Anterior cingulate cortex (tissue), 58 donors: ENCODE results near the gene PHPT1.
"Not testable (repeated sequence)": the region's sequence is repeated elsewhere in the genome, so short reads cannot be mapped to it uniquely, and the experiment has no call there.

Source experiments
- DNase-seq, 58 donors: peaks; one replicate each; lab custom pipeline; 2025; lab: John Stamatoyannopoulos, UW

The PHPT1 gene

DNA sequence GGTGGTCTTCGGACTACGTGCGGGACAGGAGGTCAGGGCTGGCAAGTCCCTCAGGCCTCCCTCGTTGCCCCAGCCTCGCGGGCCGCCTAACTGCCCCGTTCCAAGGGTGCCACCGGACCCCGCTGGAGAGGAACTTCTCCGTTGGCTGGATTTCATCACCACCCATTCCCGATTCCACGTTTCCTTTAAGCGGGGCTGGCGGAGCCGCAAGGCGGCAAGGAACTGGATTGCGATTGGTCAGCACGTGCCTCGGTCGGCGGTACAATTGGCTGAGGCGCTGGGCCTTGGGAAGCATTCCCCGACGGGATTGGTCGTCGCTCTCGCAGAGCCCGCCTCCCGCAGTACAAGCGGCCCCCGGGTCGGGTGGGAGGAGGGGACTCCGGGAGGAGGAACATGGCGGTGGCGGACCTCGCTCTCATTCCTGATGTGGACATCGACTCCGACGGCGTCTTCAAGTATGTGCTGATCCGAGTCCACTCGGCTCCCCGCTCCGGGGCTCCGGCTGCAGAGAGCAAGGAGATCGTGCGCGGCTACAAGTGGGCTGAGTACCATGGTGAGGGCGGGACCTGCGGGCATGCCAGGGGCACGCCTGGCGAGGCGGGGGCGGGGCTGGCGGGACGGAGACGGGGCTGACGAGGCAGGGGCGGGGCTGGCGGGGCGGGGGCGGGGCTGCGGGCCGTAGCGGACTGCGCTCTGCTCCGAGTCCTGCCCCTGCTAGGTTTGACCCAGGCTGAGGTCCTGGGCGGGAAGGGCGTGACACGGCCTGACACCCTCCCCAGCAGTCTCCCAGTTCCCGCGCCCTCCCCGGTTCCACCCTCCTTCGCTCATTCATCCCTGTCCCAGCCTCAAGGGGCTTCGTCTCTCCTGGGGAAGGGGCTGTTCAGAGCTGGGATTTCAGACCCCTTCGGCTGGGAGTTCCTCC is at the start of gene PHPT1:
Gene PHPT1 (plus strand): TSS at position 372 of the 922 bp plus-strand sequence. CDS start 22 bp downstream, at position 394.
- DNase-seq = peak; percentile 87 to 100 (median 98)

DNA sequence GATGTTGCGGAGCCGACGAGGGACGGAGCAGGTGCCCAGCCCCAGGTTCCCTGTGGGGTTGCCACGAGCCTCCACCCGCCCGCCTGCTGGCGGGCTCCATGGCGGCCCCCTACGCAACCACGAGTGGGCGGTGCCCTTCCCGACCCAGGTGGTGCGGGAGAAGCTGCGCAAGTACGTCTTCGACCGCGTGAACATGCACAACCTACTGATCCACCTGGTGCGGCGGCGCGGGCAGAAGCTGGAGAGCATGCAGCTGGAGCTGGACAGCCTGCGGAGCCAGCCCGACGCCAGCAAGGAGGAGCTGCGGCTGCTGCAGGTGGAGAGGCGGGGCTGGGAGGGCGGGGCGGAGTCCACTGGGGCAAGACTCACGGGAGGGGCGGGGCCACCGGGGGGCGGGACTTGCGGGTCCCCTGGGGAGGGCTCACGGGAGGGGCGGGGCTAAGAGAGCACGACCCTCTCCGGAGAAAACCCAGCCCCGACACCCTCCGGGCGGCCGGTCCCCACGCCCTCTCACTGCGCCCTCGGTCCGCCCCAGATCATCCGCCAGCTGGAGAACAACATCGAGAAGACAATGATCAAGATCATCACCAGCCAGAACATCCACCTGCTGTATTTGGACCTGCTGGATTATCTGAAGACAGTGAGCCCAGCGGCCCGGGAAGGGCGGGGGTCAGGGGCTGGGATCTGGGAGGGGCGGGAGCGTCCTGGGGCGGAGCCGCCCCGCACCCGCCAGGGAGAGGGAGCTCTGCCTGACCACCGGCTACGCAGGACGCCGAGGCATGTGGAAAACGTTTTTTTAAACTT is 49.2 kb upstream of the PHPT1 start:
- peak in 50 of 58 donors; percentile 20 to 89 (median 62) for DNase-seq

DNA sequence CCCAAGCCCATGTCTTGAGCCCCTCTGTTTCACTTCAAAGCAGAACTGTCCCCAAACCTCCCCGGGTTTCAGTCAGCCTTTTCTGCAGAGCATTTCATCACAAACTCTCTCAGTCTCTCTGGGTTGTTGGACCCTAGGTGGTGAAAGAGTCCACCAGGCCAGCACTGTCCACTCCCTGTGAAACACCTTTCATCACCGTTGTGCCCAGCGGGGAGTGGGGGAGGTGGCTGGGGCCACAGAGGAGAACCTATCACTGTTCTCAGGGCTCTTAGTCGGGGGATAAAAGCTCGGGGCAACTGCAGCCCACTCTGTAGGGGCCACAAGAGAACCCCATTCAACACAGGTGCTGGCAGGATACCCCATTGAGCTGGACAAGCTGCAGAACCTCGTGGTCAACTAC is 46.9 kb upstream of the PHPT1 start:
- DNase-seq = no peak

DNA sequence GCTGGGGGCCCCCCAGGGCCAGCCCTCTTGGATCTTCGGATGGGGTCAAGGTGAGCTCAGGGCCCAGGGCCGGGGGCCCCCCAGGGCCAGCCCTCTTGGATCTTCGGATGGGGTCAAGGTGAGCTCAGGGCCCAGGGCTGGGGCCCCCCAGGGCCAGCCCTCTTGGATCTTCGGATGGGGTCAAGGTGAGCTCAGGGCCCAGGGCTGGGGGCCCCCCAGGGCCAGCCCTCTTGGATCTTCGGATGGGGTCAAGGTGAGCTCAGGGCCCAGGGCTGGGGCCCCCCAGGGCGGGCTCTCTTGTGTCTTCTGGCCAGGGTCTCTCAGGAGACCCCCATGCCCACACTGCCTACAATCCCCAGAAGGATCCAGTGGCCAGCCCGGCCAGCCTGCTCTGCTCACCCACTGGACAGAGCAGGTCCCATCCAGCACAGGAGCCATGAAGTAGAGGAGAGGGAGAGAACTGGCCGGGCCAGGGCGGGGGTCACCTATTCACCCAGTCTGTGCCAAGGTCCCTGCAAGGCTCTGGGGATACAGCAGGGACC is 46.1 kb upstream of the PHPT1 start:
- not testable (repeated sequence) for DNase-seq

DNA sequence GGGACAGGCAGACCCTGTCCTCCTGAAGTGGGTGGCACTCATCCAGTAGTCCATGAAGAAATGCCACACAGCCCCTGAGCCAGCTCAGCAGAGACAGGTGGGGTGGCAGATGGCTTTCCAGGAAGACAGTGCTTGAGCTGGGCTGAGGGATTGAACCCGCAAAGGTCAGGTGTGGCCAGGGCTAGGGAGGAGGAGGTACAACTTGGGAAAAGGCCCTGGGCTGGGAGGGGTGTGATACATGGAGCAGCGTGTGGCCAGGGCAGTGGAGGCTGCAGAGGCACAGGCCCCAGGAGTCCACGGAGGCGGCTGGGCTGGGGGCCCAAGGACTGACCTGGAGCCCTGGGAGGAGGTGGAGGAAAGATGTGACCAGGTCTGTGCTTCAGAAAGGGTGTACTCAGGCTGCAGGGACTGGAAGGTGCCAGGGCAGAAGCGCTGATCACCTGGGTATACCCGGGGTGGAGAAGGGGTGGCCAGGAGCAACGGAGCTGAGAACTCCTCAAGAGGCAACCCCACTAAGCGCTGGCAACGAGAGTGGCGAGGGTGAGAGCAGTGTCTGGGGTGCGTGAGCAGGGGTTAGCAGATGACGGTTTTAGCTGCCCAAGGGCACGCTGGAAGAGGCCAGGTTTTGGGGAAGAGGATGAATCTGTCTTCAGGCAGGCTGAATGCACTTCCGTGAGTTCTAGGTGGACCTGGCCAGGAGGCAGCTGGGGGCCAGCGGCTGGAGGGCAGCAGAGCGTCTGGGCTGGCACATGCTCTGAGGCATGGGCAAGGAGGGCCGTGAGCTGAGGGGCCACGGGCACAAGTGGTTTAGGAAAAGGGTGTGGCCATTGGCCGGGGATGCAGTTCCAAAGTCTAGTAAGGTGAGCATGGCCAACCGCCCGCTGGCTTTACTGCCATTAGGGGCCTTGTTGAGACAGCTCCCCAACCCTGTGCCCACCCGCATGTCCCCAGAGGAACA is 45.4 kb upstream of the PHPT1 start:
- no peak for DNase-seq

DNA sequence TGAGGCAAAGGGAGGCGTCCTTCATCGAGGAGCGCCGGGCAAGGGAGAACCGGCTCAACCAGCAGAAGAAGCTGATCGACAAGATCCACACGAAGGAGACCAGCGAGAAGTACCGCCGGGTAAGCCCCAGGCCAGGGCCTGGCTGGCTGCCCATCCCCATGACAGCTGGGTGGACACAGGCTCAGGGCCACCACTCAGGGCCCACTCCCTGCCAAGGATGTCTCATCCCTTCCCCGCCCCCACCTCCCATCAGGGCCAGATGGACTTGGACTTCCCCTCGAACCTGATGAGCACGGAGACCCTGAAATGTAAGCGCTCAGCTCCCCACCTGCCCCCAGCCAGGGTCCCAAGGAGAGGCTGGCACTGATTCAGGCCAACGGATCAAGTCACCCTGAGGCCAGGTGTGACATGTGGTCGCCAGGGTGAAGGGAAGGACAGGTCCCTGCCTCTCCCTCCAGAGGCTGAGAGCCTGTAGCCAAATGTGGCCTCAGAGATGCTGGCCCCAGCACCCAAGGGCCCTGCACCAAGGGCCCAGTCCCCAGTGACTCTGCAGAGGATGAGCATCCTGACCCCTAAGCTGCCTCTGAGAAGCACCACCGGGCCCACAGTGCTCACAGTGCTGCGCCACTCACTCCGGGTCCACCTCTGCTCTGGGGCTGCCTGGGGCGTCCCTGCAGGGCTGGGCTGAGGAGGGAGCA is 44.6 kb upstream of the PHPT1 start:
- no peak for DNase-seq

DNA sequence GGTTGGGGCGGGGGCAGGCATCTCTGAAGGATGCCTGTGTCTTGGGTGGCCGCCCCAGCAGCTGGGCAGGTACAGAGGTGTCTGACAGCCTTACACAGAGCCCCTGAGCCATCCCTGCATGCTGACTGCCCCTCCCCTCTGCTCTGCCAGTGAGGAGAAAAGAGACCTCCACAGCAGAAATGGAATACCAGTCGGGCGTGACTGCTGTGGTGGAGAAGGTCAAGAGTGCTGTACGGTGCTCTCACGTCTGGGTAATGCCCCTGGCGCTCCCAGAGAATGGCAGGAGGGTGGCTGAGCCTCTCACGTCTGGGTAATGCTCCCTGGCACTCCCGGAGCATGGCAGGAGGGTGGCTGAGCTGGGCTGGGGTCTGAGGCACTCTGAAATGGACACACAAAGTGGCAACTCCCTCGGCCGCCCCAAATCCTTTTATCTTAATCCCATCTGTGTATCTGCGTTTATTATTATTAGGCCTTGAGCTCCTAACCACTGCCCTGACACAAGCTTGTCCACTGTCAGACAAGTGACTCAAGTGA is 43.9 kb upstream of the PHPT1 start:
- no peak for DNase-seq

DNA sequence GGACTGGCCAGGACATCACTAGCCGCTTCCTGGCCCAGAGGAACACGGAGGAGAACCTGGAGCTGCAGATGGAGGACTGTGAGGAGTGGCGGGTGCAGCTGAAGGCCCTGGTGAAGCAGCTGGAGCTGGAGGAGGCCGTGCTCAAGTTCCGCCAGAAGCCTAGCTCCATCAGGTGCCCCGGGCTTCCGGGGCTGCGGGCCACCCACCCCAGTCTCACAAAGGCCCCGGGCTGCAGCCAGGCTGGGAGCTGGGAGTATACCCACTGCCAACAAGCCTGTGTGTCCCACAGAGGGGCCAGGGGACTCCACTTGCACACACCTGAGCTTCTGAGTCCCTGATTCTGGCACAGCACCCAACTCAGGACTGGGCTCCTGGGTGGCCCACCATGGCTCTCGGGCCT is 43.1 kb upstream of the PHPT1 start:
- no peak for DNase-seq

DNA sequence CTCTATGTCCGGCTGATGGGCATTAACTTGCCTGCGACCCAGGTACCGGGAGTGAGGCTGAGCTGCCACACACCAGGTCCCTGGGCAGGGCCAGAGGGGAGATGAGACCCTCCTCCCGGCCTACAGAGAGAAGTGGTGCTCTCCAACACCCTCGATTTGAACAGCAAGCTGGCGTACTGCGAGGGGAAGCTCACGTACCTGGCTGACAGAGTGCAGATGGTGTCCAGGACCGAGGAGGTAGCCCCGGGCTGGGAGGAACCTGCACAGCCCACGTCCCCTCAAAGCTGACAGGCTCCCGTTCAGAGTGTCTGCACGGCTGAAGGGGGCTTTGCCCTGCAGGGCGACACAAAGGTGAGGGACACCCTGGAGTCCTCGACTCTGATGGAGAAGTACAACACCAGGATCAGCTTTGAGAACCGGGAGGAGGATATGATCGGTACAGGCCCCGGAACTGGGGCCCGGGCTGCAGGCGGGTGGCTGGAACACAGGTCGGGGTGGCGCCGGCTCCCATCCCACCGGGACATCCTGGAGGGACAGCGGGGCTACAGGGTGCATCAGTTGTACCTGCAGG is 42.5 kb upstream of the PHPT1 start:
- DNase-seq = no peak

DNA sequence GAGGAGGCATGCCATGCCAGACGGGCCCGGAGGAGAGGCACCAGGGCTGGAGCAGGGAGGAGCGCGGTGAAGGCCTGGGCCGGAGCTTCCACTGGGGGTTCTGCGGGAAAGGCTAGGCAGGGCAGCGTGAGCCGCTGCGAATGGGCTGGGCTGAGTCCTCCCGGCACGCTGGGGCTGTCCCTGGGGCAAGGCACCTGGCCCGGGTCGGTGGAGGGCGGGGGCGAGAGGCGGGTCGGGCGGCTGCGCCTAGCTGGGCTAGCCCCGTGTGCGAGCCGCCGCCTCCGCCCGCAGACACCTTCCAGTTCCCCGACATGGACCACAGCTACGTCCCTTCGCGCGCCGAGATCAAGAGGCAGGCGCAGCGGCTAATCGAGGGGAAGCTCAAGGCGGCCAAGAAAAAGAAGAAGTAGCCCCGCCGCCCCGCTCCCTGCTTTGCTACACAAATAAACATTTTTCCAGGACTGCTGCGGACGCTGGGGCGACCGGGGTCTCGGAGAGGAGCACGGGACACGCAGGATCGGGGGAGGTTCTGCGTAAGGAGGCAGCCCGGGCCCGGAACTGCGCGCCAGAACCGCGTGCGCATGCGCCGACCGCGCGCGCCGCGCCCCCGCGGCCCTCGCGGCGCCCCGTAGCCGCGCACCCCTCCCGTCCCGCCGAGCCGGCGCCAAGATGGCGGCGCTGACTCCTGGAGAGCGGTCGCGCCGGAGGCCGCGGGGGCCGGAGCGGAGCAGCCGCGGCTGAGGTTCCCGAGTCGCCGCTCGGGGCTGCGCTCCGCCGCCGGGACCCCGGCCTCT is 41.7 kb upstream of the PHPT1 start, which contains the start of gene RABL6:
Gene RABL6 (plus strand): TSS at position 668 of the 794 bp plus-strand sequence. CDS start 249 bp downstream, outside the sequence.
- peak in 53 of 58 donors; percentile 23 to 85 (median 67) for DNase-seq

DNA sequence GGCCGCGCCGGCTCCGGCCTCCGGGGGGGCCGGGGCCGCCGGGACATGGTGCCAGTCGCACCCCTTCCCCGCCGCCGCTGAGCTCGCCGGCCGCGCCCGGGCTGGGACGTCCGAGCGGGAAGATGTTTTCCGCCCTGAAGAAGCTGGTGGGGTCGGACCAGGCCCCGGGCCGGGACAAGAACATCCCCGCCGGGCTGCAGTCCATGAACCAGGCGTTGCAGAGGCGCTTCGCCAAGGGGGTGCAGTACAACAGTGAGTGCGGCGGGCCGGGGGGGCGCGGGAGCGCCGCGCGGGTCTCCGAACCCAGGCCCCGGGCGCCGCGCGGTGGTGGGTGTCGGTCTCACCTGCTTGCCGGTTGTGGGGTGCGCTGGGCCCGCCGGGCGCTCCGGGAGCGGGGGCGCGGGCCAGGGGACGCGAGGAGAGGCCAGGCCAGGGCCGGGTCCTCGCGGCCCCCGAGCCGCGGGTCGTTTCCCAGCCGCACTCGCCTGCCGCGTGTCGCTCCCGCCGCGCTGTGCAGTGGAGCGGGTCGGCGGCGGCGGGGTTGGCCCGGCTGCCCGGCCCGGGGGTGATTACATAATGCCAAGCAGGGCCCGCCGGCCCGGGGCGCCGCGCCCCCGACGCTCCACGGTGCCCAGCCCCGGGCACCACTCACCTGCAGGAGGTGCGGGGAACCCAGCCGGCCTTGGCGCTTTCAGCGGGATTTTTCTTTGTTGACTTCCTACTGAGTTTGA is 41.0 kb upstream of the PHPT1 start:
- peak in 21 of 58 donors; percentile 21 to 73 (median 61) for DNase-seq

DNA sequence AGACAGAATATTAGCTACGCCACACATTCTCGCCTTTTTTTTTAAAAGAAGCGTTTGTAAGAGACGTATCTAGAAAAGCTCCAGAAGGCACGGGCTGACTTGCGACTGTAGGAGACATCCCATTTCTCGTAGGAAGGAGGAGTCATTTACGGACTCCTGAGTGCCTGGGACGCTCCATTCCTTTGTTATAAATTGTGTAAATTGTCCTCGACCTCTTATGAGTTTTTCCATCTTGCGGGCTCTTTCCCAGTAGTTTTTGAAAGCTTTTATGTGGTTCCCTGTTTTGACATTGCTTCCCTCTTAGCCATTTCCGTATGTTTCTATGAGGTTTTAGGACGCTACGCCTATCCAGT is 40.4 kb upstream of the PHPT1 start:
- DNase-seq = no peak

DNA sequence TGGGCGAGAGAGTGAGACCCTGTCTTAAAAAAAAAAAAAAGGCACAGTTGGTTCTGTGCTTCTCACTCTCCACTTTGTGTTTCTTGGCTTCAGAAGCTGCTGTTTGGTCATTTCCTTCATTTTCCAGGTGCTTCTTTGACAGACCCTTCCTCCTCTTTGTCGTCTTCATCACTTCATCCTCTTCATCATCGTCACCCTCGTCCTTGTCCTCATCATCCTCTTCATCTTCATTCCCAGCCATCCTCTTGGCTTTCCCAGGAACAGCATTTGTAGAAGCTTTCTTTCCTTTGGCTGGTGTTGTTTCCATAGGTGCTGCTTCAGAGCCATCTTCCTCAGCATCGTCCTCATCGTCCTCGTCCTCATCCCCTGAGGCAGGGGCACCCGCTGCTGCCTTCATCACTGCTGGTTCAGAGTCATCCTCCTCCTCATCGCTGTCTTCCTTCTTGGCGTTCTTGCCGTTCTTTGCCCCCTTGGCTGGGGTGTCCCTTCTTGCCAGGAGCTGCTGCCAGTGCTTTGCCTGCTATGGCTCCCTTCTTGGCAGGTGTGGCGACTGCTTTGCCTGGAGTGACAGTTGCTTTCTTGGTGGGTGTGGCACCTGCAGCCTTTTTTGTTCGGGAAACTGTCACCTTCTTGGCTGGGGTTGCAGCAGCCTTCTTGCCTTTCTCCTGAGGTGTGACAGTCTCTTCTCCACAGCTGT is 34.3 kb upstream of the PHPT1 start:
- DNase-seq = no peak

DNA sequence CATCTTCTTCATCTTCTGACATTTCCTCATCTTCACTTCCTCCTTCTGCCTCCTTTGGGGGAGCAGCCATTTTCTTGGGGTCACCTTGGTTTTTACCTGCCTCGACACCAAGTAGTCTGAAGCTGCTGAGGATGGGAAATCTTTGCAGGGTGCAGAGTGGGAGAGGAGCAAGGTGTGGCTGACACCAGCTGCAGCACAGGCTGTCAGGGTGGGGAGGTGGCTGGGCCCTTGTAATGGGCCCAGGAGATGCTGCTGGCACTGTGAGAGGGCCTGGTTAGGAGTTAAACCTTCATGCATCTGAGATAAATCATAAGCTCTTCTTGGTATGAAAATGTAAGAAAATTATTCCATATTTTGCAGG is 33.8 kb upstream of the PHPT1 start:
- no peak for DNase-seq

DNA sequence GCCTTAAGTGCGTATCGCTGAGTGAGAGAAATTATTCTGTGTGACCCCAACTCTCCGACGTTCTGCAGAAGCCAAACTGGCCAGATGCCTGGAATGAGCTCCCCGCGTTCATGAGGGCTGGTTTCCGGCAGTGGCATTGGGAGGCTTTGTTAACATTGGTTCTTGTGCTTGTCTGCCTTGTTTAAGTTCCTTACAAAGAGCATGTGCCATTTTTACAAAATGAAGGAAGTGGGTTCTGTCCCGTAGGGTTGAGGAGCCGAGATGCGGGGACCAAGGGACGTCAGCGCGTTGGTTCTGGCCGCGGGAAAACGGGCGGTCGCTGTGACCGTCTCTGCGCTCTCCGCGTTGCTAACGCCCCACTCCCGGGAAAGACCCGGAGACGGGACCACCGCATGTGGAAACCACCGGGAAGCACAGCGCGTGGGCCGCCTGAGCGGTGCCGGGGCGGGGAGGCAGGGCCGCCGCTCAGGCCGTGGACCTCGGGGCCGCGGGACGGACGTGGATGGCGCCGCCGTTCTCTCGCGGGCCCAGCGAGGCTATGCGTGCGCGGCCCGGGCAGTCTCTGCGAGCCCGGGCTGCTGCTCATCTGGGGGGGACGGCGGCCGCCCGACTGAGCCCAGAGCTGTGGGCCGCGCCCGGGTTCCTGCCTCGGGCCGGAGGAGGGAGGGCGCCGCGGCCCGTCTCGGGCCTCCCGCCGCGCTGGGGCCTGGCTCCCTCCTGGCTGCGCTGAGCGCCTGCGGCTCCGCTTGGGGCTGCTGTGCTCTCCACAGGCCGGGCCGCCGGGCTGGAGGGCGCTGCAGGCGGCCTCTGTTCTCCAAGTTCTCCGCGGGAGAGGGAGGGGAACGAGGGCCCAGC is 28.0 kb upstream of the PHPT1 start:
- peak in 1 of 58 donors; percentile 24 for DNase-seq
